Calu3 (cell line): ENCODE measurements around the gene STIMATE. TPM values are rescaled to one million over a fixed set of nuclear protein-coding genes. Genes with fewer than 3 reads are reported as not detected.

Experiments
- Bru-seq: library from RNA; stranded (reverse); fragments of 400-500 nt; gene quantifications from one replicate; lab custom pipeline; 2021; lab: Mats Ljungman, UMichigan
- BruChase-seq, 2 experiments: library from RNA; stranded (reverse); fragments of 400-500 nt; gene quantifications; one replicate each; lab custom pipeline; 2021; lab: Mats Ljungman, UMichigan
- BruUV-seq: library from RNA; stranded (reverse); fragments of 400-500 nt; replicated peaks from 2 replicates; lab custom pipeline; 2021; lab: Mats Ljungman, UMichigan
- CTCF ChIA-PET: fragments of 300-600 bp; sonication (Branson Sonifier 250); formaldehyde crosslinking; loops from one replicate; lab custom pipeline; 2022; ENCODE audit warnings: antibody characterized with exemption; lab: Charles Lee
- DNase-seq: peaks from one replicate; pipeline ENCODE4 v3.0.0; 2022
- H3K27ac Mint-ChIP-seq: one replicate; pipeline ENCODE4 v1.8.0; 2022; ENCODE audit warnings: mixed read lengths; ENCODE audit not compliant: unreplicated experiment
- H3K27me3 Mint-ChIP-seq: one replicate; pipeline ENCODE4 v1.8.0; 2022; ENCODE audit warnings: mixed read lengths; ENCODE audit not compliant: unreplicated experiment
- H3K36me3 Mint-ChIP-seq: one replicate; pipeline ENCODE4 v1.8.0; 2022; ENCODE audit warnings: mild to moderate bottlenecking, moderate library complexity, mixed read lengths; ENCODE audit not compliant: insufficient read depth, unreplicated experiment
- H3K4me1 Mint-ChIP-seq: one replicate; pipeline ENCODE4 v1.8.0; 2022; ENCODE audit warnings: mild to moderate bottlenecking, low read depth, mixed read lengths; ENCODE audit not compliant: unreplicated experiment
- H3K4me3 Mint-ChIP-seq: one replicate; pipeline ENCODE4 v1.8.0; 2022; ENCODE audit warnings: mild to moderate bottlenecking, low read depth, moderate library complexity, mixed read lengths; ENCODE audit not compliant: unreplicated experiment
- H3K9me3 Mint-ChIP-seq: one replicate; pipeline ENCODE4 v1.8.0; 2022; ENCODE audit warnings: low read depth, mixed read lengths; ENCODE audit not compliant: unreplicated experiment
- CTCF ChIP-seq: fragments of 200-600 bp; IDR thresholded peaks from one replicate; pipeline ENCODE4 v1.8.0; 2022; ENCODE audit warnings: antibody characterized with exemption; ENCODE audit not compliant: unreplicated experiment
- intact Hi-C: fragments of 100-400 bp; cut with micrococcal nuclease; formaldehyde crosslinking; loops from one replicate; pipeline ENCODE4 v1.10.0; 2022; ENCODE audit not compliant: unreplicated experiment
- long read RNA-seq: library from polyadenylated mRNA; stranded (forward); transcript quantifications from one replicate; pipeline ENCODE4 v2.0.0, GENCODE V29; 2022
- total RNA-seq: library from RNA; stranded (reverse); gene quantifications from 2 replicates; pipeline ENCODE4 v1.2.3, GENCODE V29; 2022

STIMATE gene
- 11.7 and 13.3 TPM in 2 replicates for total RNA-seq
- Bru-seq, nascent RNA = percentile 50 among the genes with signal in this experiment
- BruChase-seq, experiment 1, labeled RNA remaining after a 6-hour chase = percentile 92 among the genes with signal in this experiment
- BruChase-seq, experiment 2, labeled RNA remaining after a 2-hour chase = percentile 82 among the genes with signal in this experiment
- long read RNA-seq, full-length matches to known transcripts = 17 of 21 reads
- long read RNA-seq, partial matches to known transcripts = 0 of 21 reads
- long read RNA-seq, other reads (novel, unspliced or antisense) = 4 of 21 reads

DNA sequence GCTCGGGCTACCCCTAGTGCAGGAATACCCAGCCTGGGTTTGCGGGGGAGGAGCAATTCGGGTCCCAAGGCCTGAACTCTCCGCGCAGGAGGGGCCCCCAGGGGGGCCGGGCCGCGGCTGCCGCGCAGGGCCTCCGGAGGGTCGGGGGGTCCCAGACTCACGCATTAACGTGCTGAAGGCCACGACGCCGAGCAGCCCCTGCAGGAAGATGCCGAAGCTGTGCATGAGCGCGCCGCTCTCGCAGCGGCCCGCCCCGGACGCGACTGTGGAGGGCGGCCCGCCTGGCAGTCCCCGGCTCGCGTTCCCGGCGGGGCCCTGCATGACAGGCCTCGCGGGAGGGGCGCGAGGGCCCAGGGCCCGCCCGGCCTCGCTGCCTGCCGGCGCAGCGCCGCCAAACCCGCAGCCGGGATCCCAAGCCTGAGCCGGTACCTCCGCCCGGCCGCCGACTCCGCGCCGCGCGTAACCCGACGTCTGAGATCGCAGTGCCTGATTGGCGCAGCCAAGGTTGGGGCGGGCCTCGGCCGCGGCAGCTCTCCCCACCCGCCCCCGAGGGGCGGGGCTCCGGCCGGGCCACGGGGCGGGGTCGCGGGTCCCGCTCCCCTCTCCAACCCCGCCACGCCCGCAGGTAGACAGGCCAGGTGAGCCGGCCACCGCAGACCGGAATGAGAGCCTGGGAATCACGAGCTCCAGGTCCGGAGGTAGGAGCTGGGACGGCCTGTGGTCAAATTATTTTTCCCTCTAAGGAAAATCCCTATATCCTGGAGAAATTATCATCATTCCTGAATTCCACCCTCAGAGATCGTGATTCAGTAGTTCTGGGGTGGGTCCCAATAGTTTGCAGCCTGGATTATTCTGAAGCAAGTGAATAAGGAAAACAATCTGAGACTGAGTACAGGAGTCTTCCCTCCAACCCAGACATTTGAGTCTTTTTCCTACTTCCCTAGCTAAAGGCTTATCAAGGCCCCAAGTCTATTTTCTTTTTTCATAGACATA is at the start of gene STIMATE:
Gene STIMATE, minus strand, starts transcription at position 419 of the 993 bp plus-strand sequence. Its CDS starts 98 bp downstream, at position 321.
- Mint-ChIP-seq H3K9me3 (no peaks in the 10 kb centered on the region), H3K27ac (peak within 1 kb of the TSS; percentile 48), H3K27me3 (no peaks in the 10 kb centered on the region), H3K36me3 (peaks cover 14% of the 10 kb centered on the region), H3K4me3 (peak within 1 kb of the TSS; percentile 83), H3K4me1 (no peaks in the 10 kb centered on the region)
- CTCF ChIA-PET = no interaction called here
- TF ChIP-seq CTCF = no peak
- intact Hi-C loops = no loop called here
- no TSS peak for BruUV-seq
- DNase-seq = peak; percentile 91

- Mint-ChIP-seq H3K9me3 (no peaks in the 10 kb centered on the region), H3K4me3 (no peak overlapping the region), H3K27me3 (no peaks in the 10 kb centered on the region), H3K36me3 (peaks cover 18% of the 10 kb centered on the region), H3K27ac (peak overlapping the region; percentile 14), H3K4me1 (no peaks in the 10 kb centered on the region)
- intact Hi-C loops = loop anchor here (10.0 kb wide), 1 partner anchor 135 kb away; no protein-coding TSS in a partner anchor
- DNase-seq = no peak
- TF ChIP-seq CTCF = no peak
- no TSS peak for BruUV-seq
- CTCF ChIA-PET = no interaction called here
Observed at GRCh38 chr3:52939600-52939999, 42.3 kb upstream of the STIMATE start.

- CTCF ChIA-PET = no interaction called here
- TF ChIP-seq CTCF = peak; percentile 32
- DNase-seq = peak; percentile 23
- Mint-ChIP-seq H3K4me3 (no peak overlapping the region), H3K36me3 (peaks cover 17% of the 10 kb centered on the region), H3K9me3 (no peaks in the 10 kb centered on the region), H3K27me3 (no peaks in the 10 kb centered on the region), H3K4me1 (no peaks in the 10 kb centered on the region), H3K27ac (no peak overlapping the region)
- intact Hi-C loops = loop anchor here (10.0 kb wide), 1 partner anchor 140 kb away; no protein-coding TSS in a partner anchor
- no TSS peak for BruUV-seq
Observed at GRCh38 chr3:52934630-52935530, 37.5 kb upstream of the STIMATE start.
